ENCODE measurements around the gene VAMP3. TPM values are rescaled to one million over a fixed set of nuclear protein-coding genes. Genes with fewer than 3 reads are reported as not detected.

The VAMP3 gene
- total and polyA plus RNA-seq, 2 experiments from 2014 or later = 173 to 195 TPM

DNA sequence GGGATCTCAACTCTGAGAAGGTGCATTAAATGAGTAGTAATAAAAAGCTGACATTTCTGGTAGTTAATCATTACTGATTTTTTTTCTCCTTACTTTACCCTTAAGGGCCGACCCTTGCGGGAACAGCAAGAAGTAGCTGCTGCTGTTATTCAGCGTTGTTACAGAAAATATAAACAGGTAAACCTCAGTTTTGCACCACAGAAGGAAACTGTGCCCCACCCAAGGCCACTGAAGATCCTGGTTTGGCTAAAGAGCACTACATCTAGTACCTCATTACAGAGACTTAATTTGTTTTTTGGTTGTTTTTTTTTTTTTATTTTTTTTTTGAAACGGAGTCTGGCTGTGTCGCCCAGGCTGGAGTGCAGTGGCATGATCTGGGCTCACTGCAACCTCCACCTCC is 23.5 kb upstream of the VAMP3 start:
- H3K4me3 ChIP-seq = no peak overlapping the region
- no peaks in the 10 kb centered on the region for H3K9me3 ChIP-seq (ENCODE audit: low read depth)
- H3K36me3 ChIP-seq (ENCODE audit: low read depth) = no peaks in the 10 kb centered on the region
- WGBS, 2 experiments (ENCODE audit: low coverage in 1 of 2, low lambda C conversion rate in 2 of 2, missing lambda C conversion rate in 2 of 2) = 88 to 95% methylated on average over 5 of the region's 5 CpGs
- H3K27ac ChIP-seq = no peak overlapping the region
- no peaks in the 10 kb centered on the region for H3F3A ChIP-seq (ENCODE audit: insufficient read depth)
- no peak for TF ChIP-seq EZH2phosphoT487 (IDR thresholded peaks at IDR 0.05; ENCODE audit: insufficient read depth, low read depth)
- TF ChIP-seq EZH2 (IDR thresholded peaks at IDR 0.05; ENCODE audit: insufficient read depth, poor library complexity, severe bottlenecking) = no peak
- no peak for DNase-seq
- no peaks in the 10 kb centered on the region for H4K20me1 ChIP-seq (ENCODE audit: insufficient read depth)
- no peaks in the 10 kb centered on the region; the same call in 1 of the 2 replicates for H3K27me3 ChIP-seq (replicated peaks; ENCODE audit: insufficient read depth)
- H3K79me2 ChIP-seq (ENCODE audit: insufficient read depth) = no peaks in the 10 kb centered on the region
- no peaks in the 10 kb centered on the region for H3K9me2 ChIP-seq (ENCODE audit: insufficient read depth)
- H3K4me1 ChIP-seq (ENCODE audit: insufficient read depth) = no peaks in the 10 kb centered on the region
- H3K4me2 ChIP-seq (ENCODE audit: unreplicated experiment) = no peak overlapping the region
- in situ Hi-C loops (cut with MboI) = loop anchor here (5.0 kb wide), 1 partner anchor 75 kb away; no protein-coding TSS in a partner anchor
- H2AFZ ChIP-seq = no peak overlapping the region
- H3K9ac ChIP-seq = no peak overlapping the region

GRCh38 chr1:7749126-7749525 is 22.0 kb upstream of the VAMP3 start:
- DNase-seq = no peak
- Histone ChIP-seq H3K9me3 (ENCODE audit: low read depth) (no peaks in the 10 kb centered on the region), H3K9ac (no peak overlapping the region), H3F3A (ENCODE audit: insufficient read depth) (no peaks in the 10 kb centered on the region), H3K4me1 (ENCODE audit: insufficient read depth) (no peaks in the 10 kb centered on the region), H3K79me2 (ENCODE audit: insufficient read depth) (no peaks in the 10 kb centered on the region), H4K20me1 (ENCODE audit: insufficient read depth) (no peaks in the 10 kb centered on the region), H2AFZ (no peak overlapping the region), H3K9me2 (ENCODE audit: insufficient read depth) (no peaks in the 10 kb centered on the region), H3K4me3 (no peak overlapping the region), H3K4me2 (ENCODE audit: unreplicated experiment) (no peak overlapping the region), H3K27me3 (replicated peaks; ENCODE audit: insufficient read depth) (no peaks in the 10 kb centered on the region; the same call in 1 of the 2 replicates), H3K36me3 (ENCODE audit: low read depth) (no peaks in the 10 kb centered on the region), H3K27ac (no peak overlapping the region)
- in situ Hi-C loops (cut with MboI) = loop anchor here (5.0 kb wide), 1 partner anchor 77 kb away; no protein-coding TSS in a partner anchor
- 50 to 56% methylated on average over 5 of the region's 5 CpGs for WGBS, 2 experiments (ENCODE audit: low coverage in 1 of 2, low lambda C conversion rate in 2 of 2, missing lambda C conversion rate in 2 of 2)
- TF ChIP-seq EZH2 (IDR thresholded peaks at IDR 0.05; ENCODE audit: insufficient read depth, poor library complexity, severe bottlenecking) = no peak
- TF ChIP-seq EZH2phosphoT487 (IDR thresholded peaks at IDR 0.05; ENCODE audit: insufficient read depth, low read depth) = no peak

GRCh38 chr1:7751174-7751573 is 19.9 kb upstream of the VAMP3 start:
- Histone ChIP-seq H3K27me3 (replicated peaks; ENCODE audit: insufficient read depth) (no peaks in the 10 kb centered on the region), H3K4me1 (ENCODE audit: insufficient read depth) (no peaks in the 10 kb centered on the region), H3K9ac (no peak overlapping the region), H3K27ac (no peak overlapping the region), H3K4me2 (ENCODE audit: unreplicated experiment) (no peak overlapping the region), H3K9me2 (ENCODE audit: insufficient read depth) (no peaks in the 10 kb centered on the region), H3F3A (ENCODE audit: insufficient read depth) (no peaks in the 10 kb centered on the region), H3K4me3 (no peak overlapping the region), H3K9me3 (ENCODE audit: low read depth) (no peaks in the 10 kb centered on the region), H3K79me2 (ENCODE audit: insufficient read depth) (no peaks in the 10 kb centered on the region), H4K20me1 (ENCODE audit: insufficient read depth) (no peaks in the 10 kb centered on the region), H2AFZ (no peak overlapping the region), H3K36me3 (ENCODE audit: low read depth) (no peaks in the 10 kb centered on the region)
- 81 to 83% methylated on average over 11 of the region's 11 CpGs for WGBS, 2 experiments (ENCODE audit: low coverage in 1 of 2, low lambda C conversion rate in 2 of 2, missing lambda C conversion rate in 2 of 2)
- DNase-seq = no peak
- in situ Hi-C loops (cut with MboI) = no loop called here
- TF ChIP-seq EZH2 (IDR thresholded peaks at IDR 0.05; ENCODE audit: insufficient read depth, poor library complexity, severe bottlenecking) = no peak
- TF ChIP-seq EZH2phosphoT487 (IDR thresholded peaks at IDR 0.05; ENCODE audit: insufficient read depth, low read depth) = no peak

DNA sequence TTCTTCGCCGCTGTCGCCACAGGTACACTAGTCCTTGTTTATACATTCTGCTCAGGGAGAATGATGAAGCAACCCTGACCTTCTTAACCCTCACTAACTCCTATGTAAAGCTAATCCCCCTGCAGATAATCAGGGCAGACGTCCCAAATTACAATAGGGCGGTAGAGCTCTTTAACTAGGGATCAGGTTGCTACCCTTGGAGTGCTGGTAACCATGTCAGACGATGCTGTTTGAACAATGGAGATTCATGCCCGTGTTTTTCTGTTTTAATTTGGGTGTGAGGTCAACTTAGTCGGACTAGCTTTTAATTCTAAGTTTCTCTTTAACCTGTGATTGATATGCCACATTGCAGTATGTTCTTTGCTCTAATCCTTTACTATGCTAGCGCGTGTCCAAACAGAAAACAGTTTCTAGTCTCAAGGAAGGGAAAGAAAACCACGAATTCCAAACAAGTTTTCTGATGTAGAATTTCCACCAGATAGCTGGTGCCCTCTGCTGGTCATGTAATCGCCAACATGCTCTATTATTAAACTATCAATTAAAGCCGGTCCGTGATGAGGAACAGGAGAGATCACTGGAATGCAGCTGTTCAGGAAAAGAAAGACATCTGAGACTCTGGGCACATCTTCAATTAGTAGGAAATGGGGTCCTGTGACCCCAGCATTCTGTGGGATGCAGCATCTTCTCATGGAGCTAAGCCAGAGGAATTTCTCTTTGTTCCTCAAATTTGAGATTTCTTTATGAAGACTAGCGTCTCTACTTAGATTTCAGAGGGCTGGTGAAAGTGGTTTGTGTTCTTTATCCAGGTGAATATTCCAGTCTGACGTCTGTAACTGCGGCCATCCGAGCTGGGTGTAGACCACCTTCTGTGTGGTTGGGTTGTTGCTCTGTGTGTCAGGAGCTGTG is 18.3 kb upstream of the VAMP3 start:
- Histone ChIP-seq H3K27me3 (replicated peaks; ENCODE audit: insufficient read depth) (no peaks in the 10 kb centered on the region), H3F3A (ENCODE audit: insufficient read depth) (no peaks in the 10 kb centered on the region), H3K27ac (no peak overlapping the region), H3K9ac (peak overlapping the region; percentile 65), H4K20me1 (ENCODE audit: insufficient read depth) (no peaks in the 10 kb centered on the region), H3K9me2 (ENCODE audit: insufficient read depth) (no peaks in the 10 kb centered on the region), H3K4me3 (peak overlapping the region; percentile 78), H3K4me1 (ENCODE audit: insufficient read depth) (no peaks in the 10 kb centered on the region), H3K36me3 (ENCODE audit: low read depth) (no peaks in the 10 kb centered on the region), H3K79me2 (ENCODE audit: insufficient read depth) (no peaks in the 10 kb centered on the region), H2AFZ (peak overlapping the region; percentile 92), H3K9me3 (ENCODE audit: low read depth) (no peaks in the 10 kb centered on the region), H3K4me2 (ENCODE audit: unreplicated experiment) (peak overlapping the region; percentile 90)
- in situ Hi-C loops (cut with MboI) = no loop called here
- TF ChIP-seq EZH2 (IDR thresholded peaks at IDR 0.05; ENCODE audit: insufficient read depth, poor library complexity, severe bottlenecking) (no peak), EZH2phosphoT487 (IDR thresholded peaks at IDR 0.05; ENCODE audit: insufficient read depth, low read depth) (no peak)
- DNase-seq = peak; percentile 81
- 12% methylated on average over 18 of the region's 18 CpGs for WGBS, 2 experiments (ENCODE audit: low coverage in 1 of 2, low lambda C conversion rate in 2 of 2, missing lambda C conversion rate in 2 of 2)
